CD4-positive, alpha-beta T cell (primary cell): Measurements from ENCODE around the gene IDNK. TPM values are rescaled to one million over a fixed set of nuclear protein-coding genes. Genes with fewer than 3 reads are reported as not detected.

Source experiments
- ATAC-seq: fragments of 200-7000 bp; cut with Tn5 transposase; one replicate; pipeline ENCODE4 v1.10.0; 2022; ENCODE audit warnings: mild to moderate bottlenecking; ENCODE audit not compliant: poor library complexity
- CTCF ChIA-PET: fragments of 350-600 bp; sonication (Branson Sonifier 250); formaldehyde crosslinking; loops from one replicate; lab custom pipeline; 2021; ENCODE audit warnings: antibody characterized with exemption, inconsistent platforms; lab: Charles Lee
- POLR2A ChIA-PET: fragments of 350-600 bp; sonication (Branson Sonifier 250); formaldehyde crosslinking; loops from one replicate; lab custom pipeline; 2021; ENCODE audit warnings: antibody characterized with exemption, inconsistent platforms; lab: Charles Lee
- DNase-seq, 14 experiments: peaks; one replicate each; pipeline ENCODE4 v3.0.0-alpha.2; 2013 to 2020; ENCODE audit warnings: mixed read lengths in 2 of 14
- H3K27ac ChIP-seq, 2 donors: one replicate each; pipeline versions ENCODE4 v1.5.1 to v1.7.0; 2013; ENCODE audit warnings: low read length in 2 of 2, low read depth in 1 of 2, mild to moderate bottlenecking in 1 of 2
- H3K27me3 ChIP-seq, 2 experiments: 1 replicate in 1 of 2; 2 replicates in 1 of 2; pipeline versions ENCODE4 v1.6.1 to v1.7.0; 2013; ENCODE audit warnings: low read length in 2 of 2, control low read depth in 1 of 2, mild to moderate bottlenecking in 1 of 2, moderate library complexity in 1 of 2; ENCODE audit not compliant: insufficient read depth in 2 of 2, control insufficient read depth in 1 of 2
- H3K36me3 ChIP-seq: one replicate; pipeline ENCODE4 v1.6.1; 2013; ENCODE audit warnings: low read length, control low read depth; ENCODE audit not compliant: insufficient read depth
- H3K4me1 ChIP-seq: one replicate; pipeline ENCODE4 v1.6.1; 2013; ENCODE audit warnings: low read length, control low read depth; ENCODE audit not compliant: insufficient read depth
- H3K4me3 ChIP-seq: one replicate; pipeline ENCODE4 v1.5.1; 2013; ENCODE audit warnings: mild to moderate bottlenecking, low read length, moderate library complexity
- H3K9me3 ChIP-seq, 2 experiments: 1 replicate in 1 of 2; 2 replicates in 1 of 2; pipeline versions ENCODE4 v1.6.1 to v1.7.0; 2013; ENCODE audit warnings: low read length in 2 of 2, mild to moderate bottlenecking in 2 of 2, control low read depth in 1 of 2, moderate library complexity in 1 of 2; ENCODE audit not compliant: control insufficient read depth in 1 of 2, insufficient read depth in 1 of 2
- H3K27ac Mint-ChIP-seq: one replicate; pipeline ENCODE4 v1.8.0; 2020; ENCODE audit warnings: mixed read lengths
- H3K27me3 Mint-ChIP-seq: one replicate; pipeline ENCODE4 v1.8.0; 2021; ENCODE audit warnings: mixed read lengths
- H3K36me3 Mint-ChIP-seq: one replicate; pipeline ENCODE4 v1.8.0; 2021; ENCODE audit warnings: low read depth, mixed read lengths
- H3K4me1 Mint-ChIP-seq: one replicate; pipeline ENCODE4 v1.8.0; 2021; ENCODE audit warnings: low read depth, mixed read lengths
- H3K4me3 Mint-ChIP-seq: one replicate; pipeline ENCODE4 v1.8.0; 2020; ENCODE audit warnings: mild to moderate bottlenecking, mixed read lengths
- H3K9me3 Mint-ChIP-seq: one replicate; pipeline ENCODE4 v1.8.0; 2020; ENCODE audit warnings: mixed read lengths
- intact Hi-C, 2 experiments: fragments of 100-400 bp; cut with DNase I in 1 of 2; cut with micrococcal nuclease in 1 of 2; formaldehyde crosslinking; loops; one replicate each; pipeline versions ENCODE4 v1.15.1 to v1.9.0; 2023 to 2025; cut with DNase I, micrococcal nuclease
- total RNA-seq, 174 experiments: library from RNA in 2 of 174; stranded (reverse) in 2 of 174; gene quantifications; one replicate each; pipeline ENCODE4 v1.2.3 and lab custom pipeline; 2021 to 2026
- TF ChIP-seq, protein P1 (sequence below): fragments of 200-600 bp; IDR thresholded peaks from one replicate; pipeline ENCODE4 v1.8.0; 2022; ENCODE audit warnings: antibody characterized with exemption, mild to moderate bottlenecking

IDNK gene
- total RNA-seq, 2 experiments from 2014 or later: 5.4 to 5.6 TPM

DNA sequence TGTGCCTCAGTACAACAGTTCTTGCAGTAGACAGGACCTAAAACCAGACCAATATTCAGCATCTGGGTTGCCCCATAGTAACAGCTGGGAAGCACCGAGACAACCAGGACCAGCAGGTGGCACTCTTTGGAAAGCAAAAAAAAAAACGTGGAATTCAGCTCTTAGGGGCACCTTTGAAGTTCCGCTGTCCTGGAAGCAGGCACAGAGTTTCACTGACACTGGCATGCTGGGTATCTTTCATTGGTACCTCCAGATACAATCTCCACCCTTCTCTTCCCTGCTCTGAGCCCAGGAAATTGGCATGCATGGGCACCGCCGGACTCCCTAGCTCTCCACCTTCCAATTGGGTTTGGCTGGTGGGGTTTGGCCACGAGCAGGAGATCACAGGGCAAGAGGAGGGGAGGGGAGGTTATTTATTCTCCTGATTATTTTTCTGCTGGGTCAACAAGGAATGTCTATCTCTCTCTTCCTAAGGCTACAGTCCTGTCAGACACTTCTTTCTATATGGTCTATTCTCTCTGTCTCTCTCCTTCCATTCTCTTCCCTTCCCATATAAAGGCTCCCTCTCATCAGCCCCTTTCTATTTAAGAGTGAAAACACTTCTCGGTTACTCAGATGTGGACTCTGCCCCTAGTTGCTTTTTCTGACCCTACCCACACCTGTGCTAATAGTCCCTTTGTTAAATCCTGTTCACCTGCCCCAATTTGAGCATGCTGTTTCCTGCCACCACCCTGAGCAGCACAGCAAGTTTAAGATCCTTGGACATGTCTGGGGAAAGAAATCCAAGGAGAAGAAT lies 1.9 kb upstream of the IDNK start:
- ATAC-seq (no peak), DNase-seq (peak in 13 of 14 experiments; percentile 13 to 74 (median 29))
- H3K27me3 ChIP-seq: no peaks in the 10 kb centered on the region
- Mint-ChIP-seq H3K27me3 (no peaks in the 10 kb centered on the region), H3K4me3 (peak overlapping the region; percentile 83), H3K9me3 (no peaks in the 10 kb centered on the region), H3K27ac (peak overlapping the region; percentile 97), H3K36me3 (no peaks in the 10 kb centered on the region), H3K4me1 (peaks cover 28% of the 10 kb centered on the region)
- H3K4me1 ChIP-seq: peaks cover 26% of the 10 kb centered on the region
- ChIA-PET POLR2A (interaction anchor here (0.5 to 1.2 kb wide), 5 partner anchors 28 to 1876 kb away, joined by 3 to 7 read pairs (median 4); partner anchors contain the start of genes HNRNPK, RMI1 and UBQLN1), CTCF (interaction anchor here (0.5 to 2.2 kb wide), 17 partner anchors 9 to 869 kb away, joined by 3 to 20 read pairs (median 4); partner anchors contain the start of genes KIF27 and UBQLN1)
- no peak overlapping the region for H3K4me3 ChIP-seq
- TF ChIP-seq, protein P1, sequence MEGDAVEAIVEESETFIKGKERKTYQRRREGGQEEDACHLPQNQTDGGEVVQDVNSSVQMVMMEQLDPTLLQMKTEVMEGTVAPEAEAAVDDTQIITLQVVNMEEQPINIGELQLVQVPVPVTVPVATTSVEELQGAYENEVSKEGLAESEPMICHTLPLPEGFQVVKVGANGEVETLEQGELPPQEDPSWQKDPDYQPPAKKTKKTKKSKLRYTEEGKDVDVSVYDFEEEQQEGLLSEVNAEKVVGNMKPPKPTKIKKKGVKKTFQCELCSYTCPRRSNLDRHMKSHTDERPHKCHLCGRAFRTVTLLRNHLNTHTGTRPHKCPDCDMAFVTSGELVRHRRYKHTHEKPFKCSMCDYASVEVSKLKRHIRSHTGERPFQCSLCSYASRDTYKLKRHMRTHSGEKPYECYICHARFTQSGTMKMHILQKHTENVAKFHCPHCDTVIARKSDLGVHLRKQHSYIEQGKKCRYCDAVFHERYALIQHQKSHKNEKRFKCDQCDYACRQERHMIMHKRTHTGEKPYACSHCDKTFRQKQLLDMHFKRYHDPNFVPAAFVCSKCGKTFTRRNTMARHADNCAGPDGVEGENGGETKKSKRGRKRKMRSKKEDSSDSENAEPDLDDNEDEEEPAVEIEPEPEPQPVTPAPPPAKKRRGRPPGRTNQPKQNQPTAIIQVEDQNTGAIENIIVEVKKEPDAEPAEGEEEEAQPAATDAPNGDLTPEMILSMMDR: peak; percentile 77
- intact Hi-C loops: loop anchor here (1.0 to 2.0 kb wide), 4 partner anchors 26 to 292 kb away; no protein-coding TSS in a partner anchor
- no peaks in the 10 kb centered on the region for H3K9me3 ChIP-seq
- no peak overlapping the region for H3K27ac ChIP-seq
- H3K36me3 ChIP-seq: no peaks in the 10 kb centered on the region

DNA sequence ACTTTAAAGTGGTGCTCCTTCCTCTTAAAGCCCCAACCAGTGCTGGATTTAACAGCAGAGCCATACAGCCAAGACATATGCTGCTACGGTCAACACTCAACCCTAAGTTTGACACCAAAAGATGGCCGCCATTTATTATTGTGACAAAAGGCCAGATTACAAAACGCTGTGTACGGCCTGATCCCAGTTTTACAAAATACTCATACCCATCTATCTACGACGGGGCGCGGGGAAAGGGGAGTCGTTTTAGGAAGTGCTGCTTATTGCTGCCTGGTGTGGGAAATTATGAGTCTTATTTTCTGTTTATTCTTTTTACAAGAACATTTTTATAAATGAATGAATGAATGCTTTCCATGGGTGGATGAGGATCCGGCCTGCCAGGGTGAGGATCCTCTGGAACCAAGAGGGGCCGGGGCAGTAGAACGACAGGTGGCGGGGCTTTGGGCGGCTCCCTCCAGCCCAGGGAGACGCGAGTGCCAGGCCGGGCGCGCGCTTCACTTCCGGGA lies 457 bp upstream of the IDNK start:
- Mint-ChIP-seq H3K36me3 (peaks cover 4% of the 10 kb centered on the region), H3K9me3 (no peaks in the 10 kb centered on the region), H3K27ac (peak overlapping the region; percentile 97), H3K4me1 (peaks cover 28% of the 10 kb centered on the region), H3K27me3 (no peaks in the 10 kb centered on the region), H3K4me3 (peak overlapping the region; percentile 99)
- intact Hi-C loops: loop anchor here in 1 of 2 experiments (2.0 kb wide), 2 partner anchors 192 to 296 kb away; no protein-coding TSS in a partner anchor
- Histone ChIP-seq H3K27me3 (no peaks in the 10 kb centered on the region), H3K27ac (peak overlapping the region; percentile 71 to 78), H3K4me3 (peak overlapping the region; percentile 73), H3K4me1 (peaks cover 26% of the 10 kb centered on the region), H3K9me3 (no peaks in the 10 kb centered on the region), H3K36me3 (peaks cover 5% of the 10 kb centered on the region)
- POLR2A ChIA-PET: interaction anchor here (0.6 to 2.5 kb wide), 9 partner anchors 15 to 357 kb away, joined by 3 to 48 read pairs (median 7); partner anchors contain the start of genes HNRNPK, KIF27, RMI1 and UBQLN1
- CTCF ChIA-PET: no interaction called here
- peak in 5 of 14 experiments; percentile 40 to 68 (median 50) for DNase-seq
- peak; percentile 53 for ATAC-seq
- TF ChIP-seq, protein P1: no peak

DNA sequence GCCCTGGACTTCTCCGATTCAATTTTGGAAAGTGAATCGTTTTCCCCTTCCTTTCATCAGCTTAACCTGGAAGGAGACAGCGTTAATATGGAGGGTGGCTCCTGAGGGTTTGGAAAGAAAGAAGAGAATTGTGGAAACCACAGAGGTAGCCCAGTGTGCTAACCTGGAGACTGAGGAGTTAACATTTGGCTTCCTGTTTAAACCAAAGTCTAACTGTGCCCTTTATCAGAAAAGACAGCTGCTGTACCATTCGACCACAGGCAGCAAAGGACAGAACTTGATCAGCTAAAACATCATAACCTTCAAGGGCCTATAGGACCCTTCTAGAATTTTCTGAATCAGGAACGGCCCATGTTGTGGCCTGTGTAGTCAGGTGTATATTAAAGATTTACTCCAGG lies 735 bp downstream of the IDNK start:
- Mint-ChIP-seq H3K4me1 (peaks cover 28% of the 10 kb centered on the region), H3K4me3 (peak overlapping the region; percentile 99), H3K9me3 (no peaks in the 10 kb centered on the region), H3K27me3 (no peaks in the 10 kb centered on the region), H3K36me3 (peaks cover 5% of the 10 kb centered on the region), H3K27ac (peak overlapping the region; percentile 97)
- Histone ChIP-seq H3K4me3 (peak overlapping the region; percentile 73), H3K36me3 (peaks cover 5% of the 10 kb centered on the region), H3K27ac (peak overlapping the region; percentile 78 to 86), H3K9me3 (no peaks in the 10 kb centered on the region), H3K27me3 (no peaks in the 10 kb centered on the region), H3K4me1 (peaks cover 26% of the 10 kb centered on the region)
- DNase-seq: peak in 5 of 14 experiments; percentile 7 to 43 (median 33)
- TF ChIP-seq, protein P1: no peak
- intact Hi-C loops: loop anchor here (1.0 to 2.0 kb wide), 3 partner anchors 85 to 295 kb away; no protein-coding TSS in a partner anchor
- peak; percentile 12 for ATAC-seq
- ChIA-PET CTCF (interaction anchor here (0.8 to 2.0 kb wide), 3 partner anchors 25 to 85 kb away, joined by 3 to 6 read pairs (median 5); partner anchors contain the start of gene UBQLN1), POLR2A (interaction anchor here (0.9 to 2.5 kb wide), 8 partner anchors 13 to 356 kb away, joined by 3 to 48 read pairs (median 10); partner anchors contain the start of genes HNRNPK, KIF27, RMI1 and UBQLN1)
